ENCODE data around the gene MISP. TPM values are rescaled to one million over a fixed set of nuclear protein-coding genes. Genes with fewer than 3 reads are reported as not detected.
A peak's percentile ranks its signal among the peaks of the same experiment; 100 is the strongest.
"Not testable (repeated sequence)": the region's sequence is repeated elsewhere in the genome, so short reads cannot be mapped to it uniquely, and the experiment has no call there.

MISP gene
- total and polyA plus RNA-seq, 4 donors, result 0.12 to 53.3 (median 1.0) TPM; not detected in 1

DNA sequence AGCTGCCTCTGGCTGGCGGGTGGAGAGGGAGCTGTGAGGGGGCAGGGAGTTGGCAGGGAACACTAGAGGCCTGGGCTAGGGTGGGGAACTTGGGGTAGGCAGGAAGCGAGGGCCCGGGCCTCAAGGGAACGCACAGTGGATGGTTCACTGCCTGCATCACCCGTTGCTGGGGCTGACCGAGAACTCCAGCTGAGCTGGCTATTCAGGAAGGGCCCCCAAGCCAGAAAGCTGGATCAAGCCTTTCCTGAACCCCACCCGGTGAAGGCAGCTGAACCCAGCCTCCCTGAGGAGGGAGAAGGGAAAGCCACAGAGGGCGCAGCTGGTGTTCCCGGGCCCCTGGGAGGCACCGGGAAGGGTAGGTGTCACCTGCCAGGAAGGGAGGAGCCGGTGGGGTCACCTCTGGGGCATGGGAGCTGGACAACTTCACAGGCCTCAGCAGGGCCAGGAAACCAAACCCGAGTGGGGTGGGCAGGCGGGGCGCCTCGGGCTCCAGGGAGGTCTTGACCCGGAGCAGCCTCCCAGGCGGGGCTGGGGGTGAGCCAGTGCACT lies 28.3 kb upstream of the MISP start:
- intact Hi-C loops (cut with DNase I), result no loop called here
- Histone ChIP-seq H3K27me3 (ENCODE audit: control insufficient read depth in 1 of 2, insufficient read depth in 2 of 2, low read length in 1 of 2) (no peaks in the 10 kb centered on the region), H3K4me3 (ENCODE audit: low read length in 2 of 2) (no peak overlapping the region), H3K36me3 (ENCODE audit: control insufficient read depth in 1 of 2, insufficient read depth in 2 of 2, low read length in 1 of 2) (no peaks in the 10 kb centered on the region), H3K9me3 (ENCODE audit: control insufficient read depth, low read length) (no peaks in the 10 kb centered on the region), H3K4me1 (ENCODE audit: control insufficient read depth in 1 of 2, insufficient read depth in 2 of 2, low read length in 2 of 2) (no peaks in the 10 kb centered on the region), H3K27ac (ENCODE audit: low read depth in 1 of 2, low read length in 2 of 2) (no peak overlapping the region)
- ATAC-seq (ENCODE audit: low FRiP score) (no peak), DNase-seq (no peak)
- WGBS, 2 donors, result 70 to 72% methylated on average over 17 of the region's 17 CpGs

DNA sequence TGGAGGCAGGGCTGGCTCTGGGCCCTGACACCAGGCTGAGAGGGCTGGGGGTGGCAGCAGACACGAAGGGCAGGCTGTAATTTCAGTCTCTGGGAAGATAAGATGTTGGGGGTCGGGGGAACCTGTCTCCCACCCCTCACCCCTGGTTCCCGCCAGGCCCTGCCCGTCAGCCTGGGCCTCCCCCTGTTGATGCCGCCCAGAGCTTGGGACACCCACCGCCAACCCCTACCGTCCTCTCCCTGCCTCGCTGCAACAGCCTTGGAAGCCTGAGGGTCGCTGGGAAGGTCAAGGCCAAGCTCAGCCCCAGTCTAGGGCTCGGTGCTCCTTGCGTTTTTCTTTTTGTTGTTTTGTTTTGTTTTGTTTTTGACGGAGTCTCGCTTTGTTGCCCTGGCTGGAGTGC lies 27.7 kb upstream of the MISP start:
- intact Hi-C loops (cut with DNase I), result no loop called here
- ATAC-seq (ENCODE audit: low FRiP score), result no peak
- no peaks in the 10 kb centered on the region for H3K27me3 ChIP-seq (ENCODE audit: control insufficient read depth in 1 of 2, insufficient read depth in 2 of 2, low read length in 1 of 2)
- no peaks in the 10 kb centered on the region for H3K9me3 ChIP-seq (ENCODE audit: control insufficient read depth, low read length)
- DNase-seq, result peak in 1 of 2 donors; percentile 68
- WGBS, 2 donors, result 88 to 90% methylated on average over 13 of the region's 13 CpGs
- no peaks in the 10 kb centered on the region for H3K36me3 ChIP-seq (ENCODE audit: control insufficient read depth in 1 of 2, insufficient read depth in 2 of 2, low read length in 1 of 2)
- H3K4me3 ChIP-seq (ENCODE audit: low read length in 2 of 2), result no peak overlapping the region
- no peak overlapping the region for H3K27ac ChIP-seq (ENCODE audit: low read depth in 1 of 2, low read length in 2 of 2)
- no peaks in the 10 kb centered on the region for H3K4me1 ChIP-seq (ENCODE audit: control insufficient read depth in 1 of 2, insufficient read depth in 2 of 2, low read length in 2 of 2)

DNA sequence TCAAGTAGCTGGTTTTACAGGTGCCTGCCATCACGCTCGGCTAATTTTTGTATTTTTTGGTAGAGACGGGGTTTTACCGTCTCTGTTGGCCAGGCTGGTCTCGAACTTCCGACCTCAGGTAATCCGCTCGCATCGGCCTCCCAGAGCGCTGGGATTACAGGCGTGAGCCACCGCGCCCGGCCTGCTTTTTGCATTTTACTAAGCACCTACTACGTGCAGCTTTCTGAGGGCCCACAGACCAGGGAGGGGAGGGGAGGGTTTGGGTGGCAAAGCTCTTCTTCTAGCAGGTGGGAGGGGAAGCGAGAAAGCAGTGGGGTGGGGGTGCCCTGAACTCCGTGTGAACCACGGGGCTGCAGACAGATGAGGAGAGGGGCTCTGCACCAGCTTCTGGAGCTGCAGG lies 27.2 kb upstream of the MISP start:
- peak in 1 of 2 donors; percentile 70 for DNase-seq
- intact Hi-C loops (cut with DNase I), result no loop called here
- H3K9me3 ChIP-seq (ENCODE audit: control insufficient read depth, low read length), result no peaks in the 10 kb centered on the region
- H3K27me3 ChIP-seq (ENCODE audit: control insufficient read depth in 1 of 2, insufficient read depth in 2 of 2, low read length in 1 of 2), result no peaks in the 10 kb centered on the region
- 91 to 93% methylated on average over 18 of the region's 18 CpGs for WGBS, 2 donors
- ATAC-seq (ENCODE audit: low FRiP score), result no peak
- H3K4me3 ChIP-seq (ENCODE audit: low read length in 2 of 2), result no peak overlapping the region
- H3K4me1 ChIP-seq (ENCODE audit: control insufficient read depth in 1 of 2, insufficient read depth in 2 of 2, low read length in 2 of 2), result no peaks in the 10 kb centered on the region
- no peak overlapping the region for H3K27ac ChIP-seq (ENCODE audit: low read depth in 1 of 2, low read length in 2 of 2)
- H3K36me3 ChIP-seq (ENCODE audit: control insufficient read depth in 1 of 2, insufficient read depth in 2 of 2, low read length in 1 of 2), result no peaks in the 10 kb centered on the region

DNA sequence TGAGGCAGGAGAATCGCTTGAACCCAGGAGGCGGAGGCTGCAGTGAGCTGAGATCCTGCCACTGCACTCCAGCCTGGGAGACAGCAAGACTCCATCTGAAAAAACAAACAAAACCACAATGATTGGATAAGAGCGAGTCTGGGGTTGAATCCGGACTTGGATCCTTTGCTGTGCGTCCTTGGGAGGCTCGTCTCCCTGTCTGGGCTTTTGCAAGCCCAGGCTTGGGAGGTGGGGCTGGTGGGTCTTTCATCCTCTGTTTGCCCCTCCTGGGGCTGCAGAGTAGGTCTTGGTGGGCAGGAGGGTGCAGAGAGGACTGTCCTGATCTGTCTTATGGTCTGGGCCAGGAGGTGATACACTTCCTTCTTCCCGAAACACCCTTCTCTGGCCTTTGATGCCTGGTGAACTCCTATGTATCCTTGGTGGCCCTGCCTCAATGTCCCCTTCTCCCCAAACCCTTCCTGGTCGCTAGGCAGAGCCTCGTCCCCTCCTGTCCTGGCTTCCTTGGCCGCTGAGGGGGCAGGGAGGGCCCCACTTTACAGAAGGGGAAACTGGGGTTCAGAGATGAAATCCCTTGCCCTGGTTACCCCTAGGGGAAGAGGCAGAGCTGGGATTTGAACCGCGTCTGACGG lies 25.3 kb upstream of the MISP start:
- Histone ChIP-seq H3K4me3 (ENCODE audit: low read length in 2 of 2) (no peak overlapping the region), H3K27me3 (ENCODE audit: control insufficient read depth in 1 of 2, insufficient read depth in 2 of 2, low read length in 1 of 2) (no peaks in the 10 kb centered on the region), H3K9me3 (ENCODE audit: control insufficient read depth, low read length) (no peaks in the 10 kb centered on the region), H3K4me1 (ENCODE audit: control insufficient read depth in 1 of 2, insufficient read depth in 2 of 2, low read length in 2 of 2) (no peaks in the 10 kb centered on the region), H3K36me3 (ENCODE audit: control insufficient read depth in 1 of 2, insufficient read depth in 2 of 2, low read length in 1 of 2) (no peaks in the 10 kb centered on the region), H3K27ac (ENCODE audit: low read depth in 1 of 2, low read length in 2 of 2) (no peak overlapping the region)
- intact Hi-C loops (cut with DNase I), result no loop called here
- no peak for DNase-seq
- WGBS, 2 donors, result 91 to 92% methylated on average over 13 of the region's 13 CpGs
- no peak for ATAC-seq (ENCODE audit: low FRiP score)

DNA sequence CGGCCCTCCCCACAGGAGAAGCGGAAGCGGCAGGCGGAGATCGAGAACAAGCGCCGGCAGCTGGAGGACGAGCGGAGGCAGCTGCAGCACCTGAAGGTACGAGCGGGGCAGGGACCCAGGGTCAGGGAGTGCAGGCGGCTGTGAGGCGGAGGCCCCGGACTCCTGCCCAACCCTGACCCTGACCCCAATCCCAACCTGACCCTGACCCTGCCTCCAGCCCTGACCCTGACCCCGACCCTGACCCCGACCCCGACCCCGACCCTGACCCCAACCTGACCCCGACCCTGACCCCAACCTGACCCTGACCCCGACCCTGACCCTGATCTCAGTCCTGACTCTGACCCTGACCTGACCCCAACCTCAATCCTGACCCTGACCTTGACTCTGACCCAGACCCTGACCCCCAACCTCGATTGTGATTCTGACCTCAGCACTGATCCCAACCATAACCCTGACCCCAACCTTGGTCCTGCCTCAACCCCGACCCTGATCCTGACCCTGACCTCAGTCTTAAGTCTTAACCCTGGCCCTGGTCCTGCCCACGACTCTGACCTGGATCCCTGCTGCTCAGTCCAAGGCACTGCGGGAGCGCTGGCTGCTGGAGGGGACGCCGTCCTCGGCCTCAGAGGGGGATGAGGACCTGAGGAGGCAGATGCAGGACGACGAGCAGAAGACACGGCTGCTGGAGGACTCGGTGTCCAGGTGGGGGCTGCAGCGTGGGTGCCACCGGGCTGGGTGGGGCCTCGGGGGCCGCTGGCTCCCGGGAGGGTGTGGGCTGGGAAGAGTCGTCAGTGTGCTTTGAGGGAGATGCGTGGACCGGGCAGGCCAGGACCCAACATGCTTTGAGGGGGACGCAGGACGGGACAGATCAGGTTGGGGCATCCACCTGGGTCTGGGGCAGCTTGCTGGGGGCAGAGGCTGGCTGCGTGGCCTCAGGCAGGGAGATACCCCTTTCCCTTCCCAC lies 23.6 kb upstream of the MISP start:
- no peaks in the 10 kb centered on the region for H3K4me1 ChIP-seq (ENCODE audit: control insufficient read depth in 1 of 2, insufficient read depth in 2 of 2, low read length in 2 of 2)
- no peak overlapping the region for H3K27ac ChIP-seq (ENCODE audit: low read depth in 1 of 2, low read length in 2 of 2)
- no peak for DNase-seq
- no peak overlapping the region for H3K4me3 ChIP-seq (ENCODE audit: low read length in 2 of 2)
- H3K9me3 ChIP-seq (ENCODE audit: control insufficient read depth, low read length), result no peaks in the 10 kb centered on the region
- 83 to 86% methylated on average over 37 to 43 of the region's 43 CpGs for WGBS, 2 donors
- ATAC-seq (ENCODE audit: low FRiP score), result peak; percentile 8
- H3K36me3 ChIP-seq (ENCODE audit: control insufficient read depth in 1 of 2, insufficient read depth in 2 of 2, low read length in 1 of 2), result no peaks in the 10 kb centered on the region
- intact Hi-C loops (cut with DNase I), result no loop called here
- no peaks in the 10 kb centered on the region for H3K27me3 ChIP-seq (ENCODE audit: control insufficient read depth in 1 of 2, insufficient read depth in 2 of 2, low read length in 1 of 2)

DNA sequence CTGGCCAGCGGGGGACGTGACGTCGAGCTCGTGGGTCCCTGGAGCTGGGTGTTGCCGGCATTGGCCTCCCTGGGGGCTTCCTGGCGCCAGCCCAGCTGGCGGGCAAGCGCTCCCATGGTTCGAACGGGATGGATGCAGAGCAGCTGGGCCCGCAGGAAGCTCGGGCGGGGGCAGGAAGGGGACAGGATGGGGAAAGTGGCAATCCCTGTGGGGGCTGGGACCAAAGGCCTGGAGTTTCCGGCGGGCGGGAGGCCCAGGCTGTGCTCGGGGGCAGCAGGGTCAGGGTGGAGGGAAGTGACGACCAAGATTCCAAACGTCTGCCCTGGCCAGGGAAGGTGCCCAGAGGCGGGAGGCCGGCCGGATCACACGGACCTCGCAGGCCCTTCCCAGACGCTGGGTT lies 22.9 kb upstream of the MISP start:
- H3K4me1 ChIP-seq (ENCODE audit: control insufficient read depth in 1 of 2, insufficient read depth in 2 of 2, low read length in 2 of 2), result no peaks in the 10 kb centered on the region
- H3K27me3 ChIP-seq (ENCODE audit: control insufficient read depth in 1 of 2, insufficient read depth in 2 of 2, low read length in 1 of 2), result no peaks in the 10 kb centered on the region
- H3K9me3 ChIP-seq (ENCODE audit: control insufficient read depth, low read length), result no peaks in the 10 kb centered on the region
- no peak overlapping the region for H3K27ac ChIP-seq (ENCODE audit: low read depth in 1 of 2, low read length in 2 of 2)
- no peaks in the 10 kb centered on the region for H3K36me3 ChIP-seq (ENCODE audit: control insufficient read depth in 1 of 2, insufficient read depth in 2 of 2, low read length in 1 of 2)
- H3K4me3 ChIP-seq (ENCODE audit: low read length in 2 of 2), result no peak overlapping the region
- intact Hi-C loops (cut with DNase I), result no loop called here
- 78 to 79% methylated on average over 26 of the region's 26 CpGs for WGBS, 2 donors
- DNase-seq, result no peak
- ATAC-seq (ENCODE audit: low FRiP score), result peak; percentile 59

DNA sequence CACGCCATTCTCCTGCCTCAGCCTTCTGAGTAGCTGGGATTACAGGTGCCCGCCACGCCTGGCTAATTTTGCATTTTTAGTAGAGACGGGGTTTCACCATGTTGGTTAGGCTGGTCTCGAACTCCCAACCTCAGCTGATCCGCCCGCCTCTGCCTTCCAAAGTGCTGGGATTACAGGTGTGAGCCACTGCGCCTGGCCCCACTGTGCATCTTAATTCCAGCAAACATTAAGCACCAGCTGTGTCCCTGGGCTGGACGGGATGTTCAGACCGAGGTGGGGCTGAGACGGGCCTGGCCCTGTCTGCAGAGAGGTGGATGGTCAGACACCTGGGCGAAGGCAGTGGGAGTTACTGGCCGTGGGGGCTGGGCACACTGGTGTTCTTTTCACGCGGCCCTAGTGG lies 21.3 kb upstream of the MISP start:
- H3K27ac ChIP-seq (ENCODE audit: low read depth in 1 of 2, low read length in 2 of 2); H3K27me3 ChIP-seq (ENCODE audit: control insufficient read depth in 1 of 2, insufficient read depth in 2 of 2, low read length in 1 of 2); H3K4me3 ChIP-seq (ENCODE audit: low read length in 2 of 2); H3K4me1 ChIP-seq (ENCODE audit: control insufficient read depth in 1 of 2, insufficient read depth in 2 of 2, low read length in 2 of 2); H3K36me3 ChIP-seq (ENCODE audit: control insufficient read depth in 1 of 2, insufficient read depth in 2 of 2, low read length in 1 of 2); ATAC-seq (ENCODE audit: low FRiP score); DNase-seq; intact Hi-C loops (cut with DNase I); H3K9me3 ChIP-seq (ENCODE audit: control insufficient read depth, low read length): not testable (repeated sequence)
- WGBS, 2 donors, result 86 to 91% methylated on average over 13 to 15 of the region's 15 CpGs

DNA sequence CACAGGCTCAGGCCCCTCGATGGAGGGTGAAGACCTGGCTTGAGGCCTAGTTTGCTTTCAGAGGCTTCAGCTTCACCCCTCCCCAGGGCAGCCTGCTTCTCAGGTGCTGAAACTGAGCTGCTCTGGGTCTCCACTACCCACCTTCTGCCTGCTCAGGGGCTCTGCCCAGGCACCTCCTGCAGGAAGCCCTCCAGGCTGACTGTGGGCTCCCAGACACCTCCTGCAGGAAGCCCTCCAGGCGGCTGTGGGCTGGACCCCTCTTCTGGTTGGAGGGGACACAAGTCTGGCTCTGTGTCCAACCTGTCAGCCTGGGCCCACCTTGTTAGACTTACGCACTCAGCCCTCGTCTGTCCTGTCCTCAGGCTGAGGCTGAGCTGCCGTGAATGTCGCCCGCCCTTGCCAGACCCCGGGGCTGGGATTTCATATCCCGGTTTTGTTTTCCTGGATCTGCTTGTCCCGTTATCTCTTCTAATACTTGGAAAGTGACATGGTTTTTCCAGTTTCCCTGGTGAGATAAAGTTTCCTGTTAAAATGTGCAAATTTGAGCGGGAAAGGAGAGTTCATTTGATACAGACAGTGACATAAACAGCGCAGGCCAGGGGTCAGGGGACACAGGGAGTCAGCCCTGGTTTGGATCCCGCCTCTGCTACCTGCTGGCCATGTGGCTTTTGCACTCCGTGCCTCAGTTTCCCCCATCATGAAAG lies 20.8 kb upstream of the MISP start:
- Histone ChIP-seq H3K27ac (ENCODE audit: low read depth in 1 of 2, low read length in 2 of 2) (no peak overlapping the region), H3K4me1 (ENCODE audit: control insufficient read depth in 1 of 2, insufficient read depth in 2 of 2, low read length in 2 of 2) (no peaks in the 10 kb centered on the region), H3K4me3 (ENCODE audit: low read length in 2 of 2) (no peak overlapping the region), H3K27me3 (ENCODE audit: control insufficient read depth in 1 of 2, insufficient read depth in 2 of 2, low read length in 1 of 2) (no peaks in the 10 kb centered on the region), H3K9me3 (ENCODE audit: control insufficient read depth, low read length) (no peaks in the 10 kb centered on the region), H3K36me3 (ENCODE audit: control insufficient read depth in 1 of 2, insufficient read depth in 2 of 2, low read length in 1 of 2) (no peaks in the 10 kb centered on the region)
- 55 to 72% methylated on average over 14 of the region's 14 CpGs for WGBS, 2 donors
- DNase-seq, result no peak
- intact Hi-C loops (cut with DNase I), result no loop called here
- no peak for ATAC-seq (ENCODE audit: low FRiP score)
